ENCODE results near the gene HEATR5A.
"Not testable (repeated sequence)": the region's sequence is repeated elsewhere in the genome, so short reads cannot be mapped to it uniquely, and the experiment has no call there.

Gene HEATR5A

DNA sequence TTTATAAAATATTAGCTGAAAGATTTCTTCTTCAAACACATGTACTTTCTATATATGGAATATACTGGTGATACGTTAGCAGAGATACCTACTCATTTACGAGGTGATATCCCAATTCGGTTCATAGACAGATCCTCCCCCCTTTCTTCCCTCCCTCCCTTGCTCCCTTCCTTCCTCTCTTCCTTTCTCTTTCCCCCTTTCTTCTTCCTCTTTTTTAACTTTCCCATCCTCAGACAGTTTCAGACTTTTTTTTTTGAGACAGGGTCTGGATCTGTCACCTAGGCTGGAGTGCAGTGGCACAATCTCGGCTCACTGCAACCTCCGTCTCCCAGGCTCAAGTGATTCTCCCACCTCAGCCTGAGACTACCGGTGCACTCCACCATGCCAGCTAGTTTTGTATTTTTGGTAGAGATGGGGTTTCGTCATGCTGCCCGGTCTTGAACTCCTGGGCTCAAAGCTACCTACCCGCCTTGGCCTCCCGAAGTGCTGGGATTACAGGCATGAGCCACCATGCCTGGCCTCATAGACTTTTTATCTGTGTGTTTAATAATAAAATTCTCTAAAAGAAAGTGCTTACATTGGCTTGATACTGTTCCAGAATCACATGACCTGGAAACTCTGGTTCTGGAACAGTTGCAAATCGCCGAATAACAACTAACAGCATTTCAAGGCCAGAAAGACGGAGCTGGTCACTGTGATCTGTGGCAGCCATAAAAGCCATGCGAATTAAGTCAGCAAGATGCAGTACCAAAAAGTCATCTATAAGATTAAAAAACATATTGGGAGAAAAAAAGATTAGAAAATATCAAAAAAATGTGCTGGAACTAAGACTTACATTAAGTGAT is 99.2 kb downstream of the HEATR5A start:
- no peak for DNase-seq

DNA sequence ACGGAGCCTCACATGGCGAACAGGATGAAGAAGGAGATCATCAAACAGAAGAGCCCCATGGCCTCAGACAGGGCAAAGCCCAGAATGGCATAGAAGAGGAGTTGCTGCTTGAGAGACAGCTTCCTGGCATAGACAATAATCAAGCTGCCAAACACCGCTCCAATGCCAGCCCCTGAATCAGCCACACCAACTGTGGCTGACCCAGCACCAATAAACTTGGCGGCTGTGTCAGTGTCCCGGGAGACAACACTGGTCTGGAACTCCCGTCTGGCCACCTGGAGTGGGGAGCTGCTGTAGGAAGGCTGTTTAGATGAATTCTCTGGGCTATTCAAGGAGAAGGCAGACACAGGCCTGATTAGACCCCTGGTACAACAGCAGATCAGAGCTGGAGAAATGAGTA is 100.1 kb downstream of the HEATR5A start:
- DNase-seq: no peak

DNA sequence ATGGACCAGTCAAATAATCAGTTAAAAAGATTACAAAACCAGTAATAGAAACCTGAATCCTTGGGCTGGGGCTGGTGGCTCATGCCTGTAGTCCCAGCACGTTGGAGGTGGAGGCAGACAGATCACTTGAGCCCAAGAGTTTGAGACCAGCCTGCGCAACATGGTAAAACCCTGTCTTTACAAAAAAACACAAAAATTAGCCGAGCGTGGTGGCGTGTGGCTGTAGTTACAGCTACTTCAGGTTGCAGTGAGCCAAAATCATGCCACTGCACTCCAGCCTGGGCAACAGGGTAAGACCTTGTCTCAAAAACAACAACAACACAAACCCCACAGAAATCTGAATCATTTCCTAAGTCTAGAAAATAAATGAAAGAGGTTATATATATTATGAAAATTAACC is 100.6 kb downstream of the HEATR5A start:
- no peak for DNase-seq

DNA sequence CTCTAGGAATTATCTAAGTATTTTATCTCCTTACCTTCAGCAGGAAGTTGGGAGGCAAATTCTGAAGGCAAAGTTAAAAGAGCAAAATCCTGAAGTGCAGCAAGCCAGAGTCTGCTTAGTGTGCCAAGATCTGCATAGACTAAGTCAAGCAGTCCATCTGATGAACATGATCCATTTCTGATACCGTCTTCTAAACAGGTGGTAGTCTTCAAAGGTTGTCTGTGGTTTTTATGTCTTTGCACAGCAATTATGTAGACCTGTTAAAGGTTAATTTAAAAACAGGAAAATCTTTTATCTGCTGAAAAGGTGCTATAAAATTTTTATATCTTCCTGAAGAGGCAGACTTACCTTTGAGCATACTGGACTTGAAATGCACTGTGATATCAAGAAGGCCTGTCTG is 107.4 kb downstream of the HEATR5A start:
- no peak for DNase-seq

DNA sequence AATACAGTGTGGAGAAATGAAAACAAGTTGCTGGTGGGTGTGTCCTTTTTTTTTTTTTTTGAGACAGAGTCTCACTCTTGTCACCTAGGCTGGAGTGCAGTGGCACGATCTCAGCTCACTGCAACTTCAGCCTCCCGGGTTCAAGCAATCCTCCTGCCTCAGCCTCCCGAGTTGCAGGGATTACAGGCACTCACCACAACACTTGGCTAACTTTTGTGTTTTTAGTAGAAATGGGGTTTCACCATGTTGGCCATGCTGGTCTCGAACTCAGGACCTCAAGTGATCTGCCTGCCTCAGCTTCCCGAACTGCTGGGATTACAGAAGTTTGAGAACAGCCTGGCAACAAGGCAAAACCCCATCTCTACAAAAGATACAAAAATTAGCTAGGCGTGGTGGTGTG is 108.0 kb downstream of the HEATR5A start:
- DNase-seq: not testable (repeated sequence)

DNA sequence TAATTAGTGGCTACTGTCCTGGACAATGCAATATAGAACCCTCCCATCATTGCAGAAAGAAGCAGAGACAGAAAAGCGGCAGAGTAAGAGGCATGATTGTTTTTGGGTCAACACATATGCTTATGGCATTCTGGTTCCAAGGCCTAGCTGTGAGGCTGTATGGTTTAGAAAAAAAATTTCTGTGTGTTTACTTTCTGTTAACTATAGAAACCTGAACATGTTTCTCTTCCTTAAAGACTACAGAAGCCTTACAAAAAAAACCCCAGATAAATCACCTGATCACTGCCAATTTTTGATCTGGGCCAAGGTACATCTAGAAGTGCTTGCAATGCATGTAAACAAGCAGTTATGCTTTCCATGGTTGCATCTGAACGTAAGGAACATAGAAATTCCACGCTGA is 112.7 kb downstream of the HEATR5A start:
- no peak for DNase-seq

DNA sequence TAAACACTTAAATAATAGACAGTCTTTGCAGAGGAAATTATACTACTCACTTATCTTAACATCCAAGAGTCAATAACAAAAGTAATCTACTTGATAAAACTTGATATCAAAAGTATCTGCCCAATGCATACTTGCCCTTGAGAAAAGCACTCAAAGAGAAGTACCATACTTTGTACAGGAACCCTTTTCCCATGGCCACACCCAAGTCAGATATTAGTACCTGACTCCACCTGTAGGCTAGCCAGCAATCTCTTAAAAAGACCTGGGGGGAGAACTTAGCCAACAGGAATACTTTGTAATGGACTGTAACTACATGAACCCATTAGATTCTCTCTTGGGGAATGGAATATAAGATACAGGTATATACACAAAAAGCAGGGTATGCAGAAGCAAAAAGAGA is 113.2 kb downstream of the HEATR5A start:
- no peak for DNase-seq

DNA sequence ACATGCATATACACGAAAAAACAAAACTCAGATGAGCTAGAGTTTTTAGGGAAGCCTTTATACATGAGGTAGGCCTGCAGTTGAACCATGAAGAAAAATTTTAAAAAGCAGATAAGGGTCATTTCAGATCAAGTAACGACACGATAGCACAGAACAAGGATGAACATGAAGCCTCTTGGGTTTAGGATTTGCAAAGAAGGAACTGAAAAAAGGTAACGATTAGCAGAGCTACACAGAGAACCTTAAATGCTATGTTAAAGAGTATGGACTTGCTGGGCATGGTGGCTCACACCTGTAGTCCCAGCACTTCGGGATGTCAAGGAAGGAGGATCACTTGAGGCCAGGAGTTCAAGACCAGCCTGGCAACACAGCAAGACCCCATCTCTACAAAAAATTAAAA is 116.7 kb downstream of the HEATR5A start:
- no peak for DNase-seq

DNA sequence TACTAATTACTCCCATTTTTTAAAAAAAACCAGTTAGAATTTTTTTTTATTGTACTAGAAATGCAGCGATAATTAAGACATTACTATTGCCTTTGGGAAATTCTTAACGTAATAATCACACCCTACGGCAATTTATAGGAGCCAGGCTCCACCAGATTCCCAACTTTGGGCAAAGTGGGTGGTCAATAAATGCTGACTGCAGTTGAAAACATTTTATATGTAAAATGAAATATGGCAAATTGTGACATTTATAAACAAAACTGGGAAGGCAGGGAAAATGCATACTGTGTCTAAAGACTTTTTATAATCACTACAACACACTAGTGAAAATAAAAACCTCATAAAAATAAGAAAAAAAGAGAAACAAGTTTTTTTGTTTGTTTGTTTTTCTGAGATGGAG is 119.5 kb downstream of the HEATR5A start:
- no peak for DNase-seq

DNA sequence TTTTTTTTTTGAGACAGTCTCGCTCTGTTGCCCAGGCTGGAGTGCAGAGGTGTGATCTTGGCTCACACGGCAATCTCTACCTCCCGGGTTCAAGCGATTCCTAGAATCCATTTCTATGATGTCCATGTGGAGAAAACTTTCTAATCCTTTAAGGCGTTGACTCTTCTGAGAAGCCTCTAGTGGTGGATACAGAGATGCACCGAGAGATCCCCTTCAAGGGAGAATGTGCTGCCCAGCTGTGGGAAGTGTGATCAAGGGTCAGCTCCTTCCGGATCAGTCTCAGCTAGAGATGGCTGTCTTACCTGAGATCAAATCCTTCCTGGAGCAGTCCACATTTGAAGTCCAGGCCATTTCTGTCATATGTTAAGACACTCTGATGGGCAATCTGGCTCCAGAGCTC is 120.1 kb downstream of the HEATR5A start:
- no peak for DNase-seq

DNA sequence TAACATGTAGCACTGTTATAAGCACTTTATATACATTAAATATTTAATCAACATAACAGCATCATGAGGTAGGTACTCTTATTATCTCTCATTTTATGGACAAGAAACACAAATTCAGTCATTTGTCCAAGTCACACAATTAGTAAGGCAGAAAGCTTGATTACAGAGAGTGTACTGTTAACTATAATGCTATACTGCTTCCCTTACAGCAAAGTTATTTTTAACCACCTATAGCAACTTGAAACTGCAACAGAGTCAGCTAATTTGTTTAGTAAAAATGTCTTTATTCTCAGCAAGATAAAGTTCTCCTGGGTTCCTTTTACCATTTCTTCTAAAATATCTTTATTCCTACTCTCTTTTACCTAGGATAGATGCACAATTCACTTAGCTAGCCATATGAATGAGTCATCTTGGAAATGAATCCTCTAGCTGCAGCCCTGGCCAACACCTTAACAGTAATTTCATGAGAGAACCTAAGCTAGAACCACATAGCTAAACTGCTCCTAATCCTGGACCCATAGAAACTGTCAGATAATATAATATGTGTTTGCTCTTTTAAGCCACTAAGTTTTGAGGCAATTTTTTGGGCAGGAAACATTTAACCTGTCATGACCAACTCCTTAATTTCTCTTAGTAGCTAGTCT is 122.5 kb downstream of the HEATR5A start:
- no peak for DNase-seq

DNA sequence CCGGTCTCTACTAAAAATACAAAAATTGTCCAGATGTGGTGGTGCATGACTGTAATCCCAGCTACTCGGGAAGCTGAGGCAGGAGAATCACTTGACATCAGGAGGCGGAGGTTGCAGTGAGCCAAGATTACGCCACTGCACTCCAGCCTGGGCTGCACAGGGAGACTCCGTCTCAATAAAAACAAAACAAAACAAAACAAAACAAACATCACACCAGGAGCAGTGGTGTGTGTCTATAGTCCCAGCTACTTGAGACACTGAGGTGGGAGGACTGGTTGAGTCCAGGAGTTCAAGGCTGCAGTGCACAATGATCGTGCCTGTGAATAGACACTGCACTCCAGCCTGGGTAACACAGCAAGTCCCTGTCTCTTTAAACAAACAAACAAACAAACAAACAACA is 123.2 kb downstream of the HEATR5A start:
- no peak for DNase-seq

DNA sequence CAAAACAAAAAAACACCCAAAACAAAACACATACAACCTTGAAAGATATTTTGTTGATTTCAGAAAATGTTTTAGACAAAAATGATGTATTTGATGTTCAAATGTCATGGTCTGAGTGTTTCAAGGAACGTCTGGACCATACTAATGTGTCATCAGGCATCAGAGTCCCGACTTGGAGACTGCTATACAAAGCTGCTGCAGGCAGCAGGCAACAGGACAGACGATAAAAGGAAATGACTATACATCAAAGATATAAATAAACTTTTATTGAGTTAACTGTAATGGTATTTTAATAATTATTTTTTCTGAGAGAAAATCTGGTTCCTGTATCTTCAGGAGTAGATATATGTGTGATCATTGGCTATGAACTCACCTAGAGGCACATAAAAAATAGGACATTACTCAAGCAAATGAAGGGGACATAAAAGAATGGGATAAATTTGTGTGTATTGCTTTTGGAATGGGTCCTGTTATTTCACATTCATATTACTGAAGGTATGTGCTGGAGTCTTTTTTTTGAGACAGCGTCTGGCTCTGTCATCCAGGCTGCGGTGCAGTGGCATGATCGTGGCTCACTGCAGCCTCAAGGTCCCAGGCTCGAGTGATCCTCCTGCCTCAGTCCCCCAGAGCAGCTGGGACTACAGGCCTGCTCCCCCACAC is 125.5 kb downstream of the HEATR5A start:
- no peak for DNase-seq

DNA sequence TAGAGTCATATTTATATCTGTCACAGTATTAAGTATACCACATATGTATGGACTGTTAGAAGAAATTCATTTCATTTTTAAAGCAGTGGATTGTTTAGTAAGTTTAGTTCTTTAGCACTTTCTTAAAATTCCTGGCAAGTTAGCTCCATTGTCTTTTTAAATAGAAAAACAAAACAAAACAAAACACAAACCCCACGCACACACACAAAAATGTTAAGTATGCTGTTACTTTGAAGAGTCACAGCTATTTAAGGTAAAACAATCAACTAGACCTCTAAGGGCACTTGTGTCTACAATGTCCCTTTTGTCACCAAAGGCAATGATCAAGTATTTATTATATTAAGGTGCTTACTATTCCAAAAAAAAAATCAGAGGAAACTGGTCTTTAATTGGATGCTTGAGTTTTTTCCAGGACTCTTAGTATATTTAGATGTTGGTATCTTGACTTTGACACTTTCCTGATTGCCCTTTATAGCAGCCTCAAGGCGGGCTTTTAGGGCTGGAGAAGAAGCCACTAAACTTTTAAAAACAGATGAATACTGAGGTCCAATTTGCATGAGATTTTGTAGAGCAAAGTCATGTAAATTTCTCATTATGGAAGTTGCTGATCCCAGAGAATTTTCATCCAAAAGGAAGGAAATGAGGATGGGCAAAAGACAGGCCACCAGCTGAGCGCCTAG is 127.3 kb downstream of the HEATR5A start:
- DNase-seq: no peak

DNA sequence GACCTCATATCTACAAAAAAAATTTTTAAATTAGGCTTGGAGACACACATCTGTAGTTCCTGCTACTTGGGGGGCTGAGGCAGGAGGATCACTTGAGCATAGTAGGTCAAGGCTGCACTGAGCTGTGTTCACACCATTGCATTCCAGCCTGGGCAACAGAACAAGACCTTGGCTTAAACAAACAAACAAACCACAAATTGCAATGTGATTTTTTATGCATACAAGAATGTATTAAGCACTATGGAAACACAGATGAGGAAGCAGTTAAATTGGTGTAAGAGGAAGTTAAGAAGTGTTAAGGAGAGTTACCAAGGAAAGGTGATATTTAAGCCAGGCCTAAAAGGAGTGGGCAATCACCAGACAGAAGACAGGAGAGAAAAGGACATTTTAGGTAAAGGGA is 129.1 kb downstream of the HEATR5A start:
- DNase-seq: no peak

DNA sequence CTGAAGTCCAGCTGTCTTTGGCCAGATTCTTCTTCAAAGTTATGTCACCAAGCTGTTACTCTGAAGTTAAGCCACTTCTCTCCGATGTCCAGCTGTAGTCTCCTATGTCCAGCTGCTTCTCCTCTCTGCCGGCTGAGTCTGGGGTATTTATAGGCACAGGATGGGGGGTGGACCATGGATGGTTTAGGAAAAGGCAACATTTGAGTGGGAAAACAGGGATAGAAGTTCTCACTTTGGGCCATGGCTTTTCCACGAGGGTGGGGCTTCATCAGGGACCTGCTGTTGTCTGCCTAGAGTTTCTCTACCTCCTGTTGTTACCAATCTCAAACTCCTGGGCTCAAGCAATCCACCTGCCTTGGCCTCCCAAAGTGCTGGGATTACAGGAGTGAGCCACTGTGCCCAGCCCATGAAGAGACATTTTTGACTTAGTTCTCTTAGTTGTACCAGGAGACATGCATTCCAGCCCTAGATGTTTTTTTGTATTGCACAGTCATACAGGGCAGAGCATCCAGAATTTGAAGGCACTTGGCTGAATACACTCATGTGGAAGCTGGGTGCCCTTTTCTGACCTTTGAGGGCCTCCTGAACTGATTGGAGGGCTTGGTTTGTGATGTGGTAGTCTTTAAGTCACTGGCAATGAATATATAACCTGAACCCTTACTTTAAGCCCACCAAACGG is 132.9 kb downstream of the HEATR5A start:
- DNase-seq: no peak

DNA sequence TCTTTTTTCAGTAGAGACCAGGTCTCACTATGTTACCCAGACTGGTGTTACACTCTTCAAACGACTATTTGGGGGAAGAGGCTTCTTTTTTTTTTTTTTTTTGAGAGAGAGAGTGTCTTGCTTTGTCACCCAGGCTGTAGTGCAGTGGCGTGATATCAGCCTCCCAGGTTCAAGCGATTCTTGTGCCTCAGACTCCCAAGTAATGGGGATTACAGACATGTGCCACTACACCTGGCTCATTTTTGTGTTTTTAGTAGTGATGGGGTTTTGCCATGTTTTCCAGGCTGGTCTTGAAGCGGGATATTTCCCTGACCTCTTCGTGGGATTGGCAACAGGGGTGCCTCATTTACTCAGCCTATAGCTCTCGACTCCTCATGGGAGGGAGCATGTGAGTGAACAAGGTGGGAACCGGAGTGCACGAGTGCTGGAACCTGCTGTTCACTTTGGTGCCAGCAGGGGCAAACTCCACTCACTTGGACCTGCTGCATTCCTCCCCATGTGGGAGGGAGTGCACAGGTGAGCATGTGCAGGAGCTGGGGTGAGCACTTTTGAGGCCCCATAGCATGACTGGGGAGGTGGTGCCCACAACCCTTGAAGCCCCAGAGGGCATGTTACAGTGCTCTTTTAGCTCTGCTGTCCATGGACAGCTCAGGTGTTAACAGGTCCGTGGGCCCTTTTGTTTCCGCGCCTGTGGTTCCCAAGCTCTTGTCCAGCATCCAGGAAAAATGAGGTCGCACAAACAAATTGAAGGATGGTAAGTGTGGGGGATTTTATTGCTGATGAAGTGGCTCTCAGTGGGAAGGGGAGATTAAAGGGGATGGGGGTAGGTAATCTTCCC is 133.7 kb downstream of the HEATR5A start:
- DNase-seq: no peak

DNA sequence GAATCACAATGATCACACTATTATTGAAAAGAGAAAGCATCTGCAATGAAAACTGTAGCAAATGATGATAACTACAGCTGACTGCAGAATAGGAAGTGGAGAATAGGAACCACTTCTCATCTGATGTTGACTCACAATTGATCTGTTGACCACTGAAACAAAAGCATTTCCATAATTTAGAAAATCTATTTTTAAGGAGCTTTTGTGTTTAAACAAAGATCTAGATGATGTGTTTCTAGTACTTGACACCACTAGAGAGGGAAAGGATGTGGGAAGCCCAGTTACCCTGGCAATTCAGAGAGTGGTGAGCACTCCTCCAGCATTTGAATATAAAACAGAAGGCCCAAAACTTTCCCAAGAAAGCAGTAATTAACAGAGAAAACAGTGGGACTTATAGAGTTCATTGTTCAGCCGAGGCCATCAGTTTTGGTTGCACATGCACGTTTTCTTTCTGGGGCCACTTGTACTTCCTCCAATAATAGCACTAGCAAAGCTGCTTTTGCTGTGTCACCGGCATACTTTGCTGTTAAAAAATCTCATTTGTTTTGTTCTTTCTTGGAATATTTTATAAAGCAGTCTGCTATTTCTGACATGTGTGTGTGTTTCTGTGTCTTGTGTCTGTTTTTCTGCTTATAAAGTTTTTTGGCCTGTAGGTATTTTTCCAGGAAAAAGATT is 136.6 kb downstream of the HEATR5A start:
- no peak for DNase-seq

DNA sequence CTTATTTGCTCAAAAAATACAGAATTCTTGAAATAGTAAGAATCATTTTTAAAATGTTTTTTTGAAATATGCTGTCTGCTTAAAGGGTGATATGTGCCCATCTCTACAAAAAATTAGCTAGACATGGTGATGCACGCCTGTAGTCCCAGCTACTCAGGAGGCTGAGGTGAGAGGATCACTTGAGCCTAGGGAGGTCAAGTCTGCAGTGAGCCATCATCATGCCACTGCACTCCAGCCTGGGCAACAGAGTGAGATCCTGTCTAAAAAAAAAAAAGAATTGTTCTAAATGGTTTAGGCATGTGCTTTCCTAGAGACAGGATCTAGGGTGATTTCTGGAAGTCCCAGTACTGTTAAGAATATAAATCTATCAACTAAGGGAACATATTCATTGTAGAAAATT is 137.2 kb downstream of the HEATR5A start:
- DNase-seq: no peak

DNA sequence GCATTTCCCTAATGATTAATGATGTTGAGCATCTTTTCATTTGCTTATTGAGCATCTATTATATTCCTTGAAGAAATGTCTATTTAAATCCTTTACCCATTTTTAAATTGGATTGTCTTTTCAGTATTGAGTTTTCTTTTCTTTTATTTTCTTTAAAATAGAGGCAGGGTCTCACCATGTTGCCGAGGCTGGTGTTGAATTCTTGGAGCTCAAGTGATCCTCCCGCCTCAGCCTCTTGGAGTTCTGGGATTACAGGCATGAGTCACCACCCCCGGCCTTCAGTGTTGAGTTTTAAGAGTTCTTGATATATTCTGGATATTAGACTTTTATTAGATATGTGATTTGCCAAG is 139.5 kb downstream of the HEATR5A start:
- DNase-seq: no peak

DNA sequence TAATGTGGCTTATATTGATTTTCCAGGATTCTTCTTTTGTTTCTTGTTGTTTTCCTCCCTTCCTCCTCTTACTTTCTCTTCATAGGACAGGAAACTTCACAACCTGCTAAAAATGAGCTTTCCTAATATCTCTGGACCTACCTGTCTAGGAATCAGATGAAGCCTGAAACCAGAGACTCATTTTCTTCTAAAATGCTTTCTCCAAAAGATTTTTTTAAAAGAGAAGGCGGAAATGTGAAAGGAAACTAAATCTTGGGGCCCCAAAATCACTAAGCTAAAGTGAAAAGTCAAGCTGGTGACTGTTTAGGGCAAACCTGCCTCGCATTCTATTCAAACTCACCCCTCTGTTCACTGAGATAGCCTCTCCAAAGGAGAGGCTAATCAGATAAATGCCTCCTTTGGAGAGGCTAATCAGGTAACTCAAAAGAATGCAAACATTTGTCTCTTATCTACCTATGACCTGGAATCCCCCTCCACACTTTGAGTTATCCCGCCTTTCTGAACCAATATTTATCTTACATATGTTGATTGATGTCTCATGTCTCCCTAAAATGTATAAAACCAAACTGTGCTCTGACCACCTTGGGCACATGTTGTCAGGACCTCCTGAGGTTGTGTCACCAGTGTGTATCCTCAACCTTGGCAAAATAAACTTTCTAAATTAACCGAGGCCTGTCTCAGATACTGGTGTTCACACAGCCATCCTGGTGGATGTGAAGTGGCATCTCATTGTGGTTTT is 140.0 kb downstream of the HEATR5A start:
- no peak for DNase-seq

Data from DMS79 (cell line).